Stimulated activated CD4-positive, alpha-beta T cell treated with anti-CD3 and anti-CD28 coated beads, Interleukin-15, amount 100 ng/mL, for 1 hour (primary cell): ENCODE measurements around the gene BCL2L1.
"Not testable (repeated sequence)": the region's sequence is repeated elsewhere in the genome, so short reads cannot be mapped to it uniquely, and the experiment has no call there.

ENCODE experiments used
- DNase-seq, 2 donors: peaks; one replicate each; pipeline ENCODE4 v3.0.0-alpha.2; 2020; ENCODE audit warnings: low read depth in 1 of 2, low spot score in 1 of 2

The BCL2L1 gene

DNA sequence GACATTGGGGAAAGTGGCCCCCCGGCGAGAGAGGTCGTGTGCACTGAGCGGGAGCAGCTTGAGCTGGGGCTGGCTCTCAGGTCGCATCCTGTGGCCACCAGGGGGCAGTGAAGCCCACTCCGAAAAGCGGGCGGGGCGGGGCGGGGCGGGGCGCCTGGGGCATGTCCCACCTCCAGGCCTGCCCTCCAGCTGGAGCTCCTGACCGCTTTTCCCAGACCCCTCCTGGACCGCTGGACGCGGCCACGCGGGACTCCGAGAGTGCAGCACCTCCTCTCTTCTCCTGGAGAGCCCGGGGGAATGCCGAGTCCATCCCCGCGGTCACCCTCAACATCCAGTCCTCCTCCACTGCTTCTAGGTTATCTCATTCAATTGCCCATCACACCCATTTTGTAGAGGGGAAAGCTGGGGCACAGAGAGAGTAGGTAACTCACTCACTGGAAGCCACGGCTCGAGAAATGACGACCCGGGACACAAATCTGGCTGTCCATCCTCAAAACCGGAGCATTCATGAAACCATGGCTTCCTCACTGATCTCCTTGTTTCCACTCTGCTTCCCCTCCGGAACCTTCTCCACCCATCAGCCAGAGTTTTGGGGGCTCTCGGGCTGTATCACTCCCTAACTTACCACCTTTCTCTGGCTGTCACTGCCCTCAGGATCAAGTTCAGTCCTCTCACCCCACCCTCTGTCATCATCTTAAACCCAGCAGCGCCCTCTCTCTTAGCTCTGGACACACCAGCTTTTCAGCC, 60.9 kb downstream of the BCL2L1 start:
- peak; percentile 67 to 69 for DNase-seq

DNA sequence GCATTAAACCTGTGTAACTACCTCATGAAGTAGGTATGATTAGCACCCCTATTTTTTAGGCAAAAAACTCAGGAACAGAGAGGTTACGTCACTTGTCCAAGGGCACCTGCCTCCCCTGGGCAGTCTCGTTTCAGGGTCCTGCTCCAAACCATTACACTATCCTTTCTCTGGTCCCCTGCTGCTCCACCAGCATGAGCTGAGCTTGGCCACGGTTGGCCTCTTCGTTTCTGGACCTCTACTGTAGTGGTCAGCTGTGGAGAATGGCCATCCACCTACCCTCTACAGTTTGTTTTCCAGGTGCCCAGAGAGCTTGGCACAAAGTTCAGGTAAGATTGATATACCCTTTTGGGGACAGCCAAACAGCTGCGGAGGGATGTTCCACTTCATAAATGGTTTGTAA, 68.1 kb downstream of the BCL2L1 start:
- DNase-seq: no peak

DNA sequence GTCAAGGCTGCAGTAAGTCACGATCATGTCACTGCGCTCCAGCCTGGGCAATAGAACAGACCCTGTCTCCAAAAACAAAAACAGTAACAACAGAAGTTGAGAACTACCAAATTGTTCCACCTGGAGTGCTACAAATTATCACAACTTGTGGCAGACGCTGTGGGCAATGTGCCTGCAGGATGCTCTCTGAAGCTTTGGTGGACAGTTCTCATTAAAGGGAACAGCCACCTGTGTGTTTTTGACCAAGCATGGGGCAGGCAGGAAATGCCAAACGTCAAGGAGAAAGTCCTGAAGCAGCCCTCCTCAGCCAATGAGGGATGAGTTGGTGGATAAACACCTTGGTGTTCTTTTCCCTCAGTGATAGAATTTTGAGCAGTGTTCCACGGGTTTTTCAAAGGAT, 69.1 kb downstream of the BCL2L1 start:
- no peak for DNase-seq

DNA sequence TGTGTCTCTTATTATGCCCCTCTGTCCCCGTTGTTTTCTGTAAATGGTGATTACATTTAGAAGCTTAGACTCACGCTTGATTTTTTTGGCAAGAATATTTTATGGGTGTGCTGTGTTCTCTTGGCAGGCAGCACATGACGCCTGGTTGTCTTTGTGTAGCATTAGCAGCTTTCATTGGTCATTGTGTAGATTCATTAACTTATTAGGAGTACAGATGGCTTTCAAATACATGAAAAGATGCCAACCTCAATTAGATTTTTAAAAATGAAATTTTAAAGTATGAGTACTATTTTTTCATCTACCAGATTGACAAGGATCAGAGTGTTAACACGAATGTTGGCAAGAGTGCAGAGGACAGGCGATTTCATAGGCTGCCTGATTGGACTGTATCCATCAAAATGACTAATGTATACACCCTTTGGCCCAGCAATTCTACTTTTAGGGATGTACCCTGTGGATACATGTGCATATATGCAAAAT, 69.7 kb downstream of the BCL2L1 start:
- no peak for DNase-seq

DNA sequence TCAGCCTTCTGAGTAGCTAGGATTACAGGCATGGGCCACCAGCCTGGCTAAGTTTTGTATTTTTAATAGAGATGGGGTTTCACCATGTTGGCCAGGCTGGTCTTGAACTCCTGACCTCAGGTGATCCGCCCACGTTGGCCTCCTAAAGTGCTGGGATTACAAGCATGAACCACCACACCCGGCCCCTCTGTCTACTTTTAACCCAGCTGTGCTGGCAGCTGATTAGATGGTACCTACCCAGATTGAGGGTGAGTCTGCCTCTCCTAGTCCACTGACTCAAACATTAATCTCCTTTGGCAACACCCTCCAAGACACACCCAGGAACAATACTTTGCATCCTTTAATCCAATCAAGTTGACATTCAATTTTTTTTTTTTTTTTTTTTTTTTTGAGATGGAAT, 74.6 kb downstream of the BCL2L1 start:
- DNase-seq: not testable (repeated sequence)

DNA sequence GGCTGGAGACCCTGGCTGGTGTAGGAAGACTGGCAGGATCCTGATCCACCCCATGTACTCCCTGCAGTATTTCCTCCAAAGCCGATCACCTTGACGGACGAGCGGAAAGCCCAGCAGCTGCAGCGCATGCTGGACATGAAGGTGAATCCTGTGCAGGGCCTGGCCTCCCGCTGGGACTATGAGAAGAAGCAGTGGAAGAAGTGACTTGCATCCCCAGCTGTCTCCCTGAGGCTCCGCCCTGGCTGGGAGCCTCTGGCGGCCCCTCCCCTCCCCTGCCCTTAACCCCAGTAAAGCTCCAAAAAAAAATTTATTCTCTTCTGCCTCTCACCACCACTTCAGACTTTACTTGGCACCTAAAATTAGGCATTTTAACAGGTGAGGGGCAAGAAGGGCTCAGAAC, 78.0 kb downstream of the BCL2L1 start:
- no peak for DNase-seq

DNA sequence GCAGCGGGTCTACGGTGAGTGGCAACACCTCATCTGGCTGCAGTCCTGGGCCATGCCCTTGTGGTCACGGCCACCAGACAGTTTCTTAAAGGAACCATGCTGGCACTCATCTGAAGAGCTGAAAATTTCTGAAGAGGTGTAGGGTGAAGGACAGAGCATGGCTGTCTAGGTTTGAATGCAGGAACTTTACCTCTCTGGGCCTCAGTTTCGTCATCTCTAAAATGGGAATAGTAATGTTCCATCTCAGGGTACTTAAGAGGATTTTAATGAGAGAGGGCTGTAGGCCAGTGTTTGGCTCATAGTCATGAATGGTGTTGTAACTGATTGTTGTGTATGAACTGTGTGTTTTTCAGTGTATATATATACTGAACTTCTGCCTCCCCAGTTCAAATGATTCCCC, 79.1 kb downstream of the BCL2L1 start:
- DNase-seq: no peak

DNA sequence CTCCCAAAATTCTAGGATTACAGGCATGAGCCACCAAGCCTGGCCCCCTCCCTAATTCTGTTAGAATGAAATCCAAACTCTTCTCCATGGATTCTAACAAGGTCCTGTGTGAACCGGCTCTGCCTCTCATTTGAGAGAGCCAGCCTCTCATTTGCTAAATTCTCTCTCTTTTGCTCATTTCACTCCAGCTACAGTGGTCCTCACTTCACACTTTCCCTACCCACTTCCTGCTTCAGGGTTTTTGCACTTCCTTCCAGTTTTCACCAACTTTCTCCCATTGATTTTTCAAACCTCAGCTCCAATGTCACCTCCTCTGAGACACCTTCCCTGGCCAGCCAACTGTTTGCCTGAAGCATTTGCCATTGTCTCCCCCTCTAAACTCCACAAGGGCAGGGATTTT, 79.8 kb downstream of the BCL2L1 start:
- no peak for DNase-seq

DNA sequence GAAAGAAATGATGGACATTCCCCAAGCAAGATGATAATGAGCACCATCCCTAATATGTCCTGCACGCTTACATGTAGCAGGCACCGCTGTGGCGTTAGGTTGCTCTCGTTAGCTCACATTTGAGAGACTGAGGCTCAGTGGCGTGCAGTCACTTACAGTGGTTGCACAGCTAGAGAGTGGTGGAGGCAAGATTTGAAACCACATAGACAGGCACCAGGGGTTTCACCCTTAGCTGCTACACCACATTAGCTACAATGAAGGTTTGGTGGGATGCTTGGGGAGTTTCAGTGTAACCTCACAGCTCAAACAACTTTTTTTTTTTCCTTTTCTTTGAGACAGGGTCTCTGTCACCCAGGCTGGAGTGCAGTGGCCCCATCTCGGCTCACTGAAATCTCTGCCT, 81.3 kb downstream of the BCL2L1 start:
- DNase-seq: no peak

DNA sequence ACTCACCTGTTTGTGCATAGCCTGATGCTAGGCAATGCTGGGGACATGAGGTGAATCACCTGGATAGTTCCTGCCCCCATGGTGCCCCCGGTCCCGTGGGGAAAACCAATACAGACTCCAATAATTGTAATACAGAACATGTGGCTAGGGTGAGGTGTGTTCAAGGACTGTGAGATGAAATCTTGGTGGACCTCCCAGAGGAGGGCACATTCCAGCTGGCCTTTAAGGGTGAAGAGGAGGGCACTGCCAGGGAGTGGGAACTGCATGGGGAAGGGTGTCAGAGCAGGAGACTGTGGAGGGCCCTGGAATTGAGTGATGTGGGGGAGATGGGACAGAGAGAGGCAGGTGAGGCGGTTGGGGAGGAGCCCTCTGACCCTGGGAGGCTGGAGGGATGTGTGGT, 82.4 kb downstream of the BCL2L1 start:
- DNase-seq: no peak

DNA sequence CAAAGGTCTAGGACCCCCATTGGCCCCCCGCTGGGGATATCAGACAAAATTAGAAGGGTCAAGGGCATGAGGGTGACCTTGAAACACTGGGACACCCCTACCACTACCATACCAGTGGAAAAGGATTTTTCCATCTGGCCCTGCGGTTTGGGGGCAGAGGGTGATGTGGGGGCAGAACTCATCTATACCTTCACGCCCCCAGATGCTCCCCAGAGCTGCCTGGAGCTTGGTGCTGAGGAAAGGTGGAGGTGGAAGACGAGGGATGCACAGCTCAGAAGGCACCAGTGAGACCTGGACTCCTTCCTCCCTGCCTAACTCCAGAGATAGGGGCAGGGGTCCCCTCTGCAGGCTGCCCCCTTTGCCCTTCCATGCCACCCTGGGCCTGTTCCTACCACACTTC, 83.9 kb downstream of the BCL2L1 start:
- DNase-seq: no peak

DNA sequence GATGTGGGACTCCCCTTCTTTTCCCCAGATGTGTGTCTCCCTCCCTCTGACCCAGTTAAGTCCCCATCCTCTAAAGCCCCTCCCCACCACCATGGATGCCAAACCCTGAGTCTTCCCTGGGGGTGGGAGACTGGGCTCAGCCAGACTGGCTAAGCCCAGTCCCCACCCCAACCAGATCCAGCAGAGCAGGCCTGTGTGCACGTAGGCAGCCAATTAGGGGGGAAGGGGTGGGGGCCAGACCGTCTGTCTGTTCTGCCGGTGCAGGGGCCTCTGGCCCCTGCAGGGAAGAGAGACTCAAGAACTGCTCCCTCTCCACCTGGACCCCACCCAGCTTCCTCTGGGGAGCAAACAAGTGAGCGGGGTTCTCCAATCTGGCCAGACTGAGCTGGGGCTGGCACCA, 84.4 kb downstream of the BCL2L1 start:
- no peak for DNase-seq

DNA sequence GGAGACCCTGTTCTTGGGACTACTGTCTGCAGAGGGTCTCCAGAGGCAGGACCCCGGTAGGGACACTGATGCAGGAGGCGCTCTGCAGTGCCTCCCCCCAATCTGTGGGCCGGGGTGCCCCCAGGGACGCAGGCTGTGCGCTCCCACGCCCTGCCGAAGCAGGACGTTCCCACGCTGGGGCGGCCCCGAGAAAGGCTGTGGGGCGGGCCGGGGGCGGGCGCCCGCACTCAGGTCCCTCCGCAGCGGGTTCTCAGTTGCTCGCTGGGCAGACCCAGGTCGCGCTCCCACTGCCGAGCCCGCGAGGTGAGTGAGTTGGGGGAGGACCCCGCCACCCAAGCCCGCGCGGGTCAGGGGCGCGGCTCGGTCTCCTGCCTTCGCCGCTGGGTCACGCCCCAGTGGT, 85.0 kb downstream of the BCL2L1 start, which contains the start of gene COX4I2:
TSS of gene COX4I2 (plus strand) at position 253 of the 400 bp plus-strand sequence. CDS start 1,106 bp downstream, outside the sequence.
- no peak for DNase-seq

DNA sequence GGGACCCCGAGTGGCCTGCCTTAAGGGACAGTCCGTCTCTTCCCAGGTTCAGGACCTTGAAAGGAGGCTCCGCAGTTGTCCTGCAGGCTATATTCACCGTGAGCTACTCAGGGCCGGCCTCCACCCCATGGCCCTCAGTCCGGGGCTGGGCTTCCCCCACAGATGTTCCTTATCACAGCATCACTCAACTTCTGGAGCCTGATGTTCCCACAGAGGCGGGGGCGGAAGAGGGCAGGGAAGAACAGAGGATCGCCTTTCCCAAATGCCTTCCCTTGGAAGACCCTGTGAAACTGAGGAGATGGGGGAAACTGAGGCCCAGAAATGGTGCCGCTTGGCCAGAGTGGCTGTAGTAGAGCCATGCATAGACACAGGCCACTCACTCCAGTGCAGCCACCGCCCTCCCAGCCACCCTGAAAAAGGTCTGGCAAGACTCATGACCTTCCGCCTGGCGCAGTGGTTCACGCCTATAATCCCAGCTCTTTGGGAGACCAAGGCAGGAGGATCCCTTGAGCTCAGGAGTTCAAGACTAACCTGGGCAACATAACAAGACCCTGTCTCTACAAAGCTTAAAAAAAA, 89.2 kb downstream of the BCL2L1 start:
- DNase-seq: no peak

DNA sequence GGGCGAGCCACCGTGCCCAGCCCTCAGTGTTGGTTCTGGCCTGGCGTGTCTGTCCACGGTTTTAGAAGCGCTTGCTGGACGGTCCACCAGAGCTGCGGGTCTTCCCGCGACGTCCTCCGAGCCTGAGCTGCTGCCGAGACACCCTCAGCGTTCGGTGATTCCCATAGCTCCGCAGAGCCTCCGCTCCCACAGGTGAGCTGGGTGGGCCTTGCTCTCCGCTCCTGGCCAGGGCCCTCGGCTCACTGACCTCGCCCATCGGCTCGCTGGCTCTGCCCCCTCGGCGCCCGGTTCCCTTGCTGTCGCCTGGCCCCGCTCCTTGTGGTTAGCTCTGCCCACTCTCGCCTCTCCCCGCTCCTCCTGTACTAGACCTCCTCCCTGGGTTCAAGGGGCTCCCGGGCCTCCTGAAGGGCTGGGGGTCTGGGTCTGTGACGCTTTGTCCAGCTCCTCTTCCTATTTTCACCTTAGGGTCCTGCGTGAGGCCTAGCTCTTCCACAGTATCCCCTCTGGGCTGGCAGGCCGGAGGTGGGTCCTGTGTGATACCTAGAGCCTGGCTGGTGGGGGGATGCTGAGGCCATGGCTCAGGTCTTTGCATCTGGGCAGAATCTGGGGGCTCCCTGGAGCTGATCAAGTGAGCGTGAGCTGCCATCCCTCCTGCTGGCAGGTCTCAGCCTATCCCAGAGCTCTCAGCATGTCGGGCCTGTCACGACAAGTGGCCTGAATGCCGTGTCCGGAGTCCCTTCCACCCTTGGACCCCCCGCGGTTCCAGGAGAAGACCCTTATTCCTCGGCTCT, 89.9 kb downstream of the BCL2L1 start:
- no peak for DNase-seq

DNA sequence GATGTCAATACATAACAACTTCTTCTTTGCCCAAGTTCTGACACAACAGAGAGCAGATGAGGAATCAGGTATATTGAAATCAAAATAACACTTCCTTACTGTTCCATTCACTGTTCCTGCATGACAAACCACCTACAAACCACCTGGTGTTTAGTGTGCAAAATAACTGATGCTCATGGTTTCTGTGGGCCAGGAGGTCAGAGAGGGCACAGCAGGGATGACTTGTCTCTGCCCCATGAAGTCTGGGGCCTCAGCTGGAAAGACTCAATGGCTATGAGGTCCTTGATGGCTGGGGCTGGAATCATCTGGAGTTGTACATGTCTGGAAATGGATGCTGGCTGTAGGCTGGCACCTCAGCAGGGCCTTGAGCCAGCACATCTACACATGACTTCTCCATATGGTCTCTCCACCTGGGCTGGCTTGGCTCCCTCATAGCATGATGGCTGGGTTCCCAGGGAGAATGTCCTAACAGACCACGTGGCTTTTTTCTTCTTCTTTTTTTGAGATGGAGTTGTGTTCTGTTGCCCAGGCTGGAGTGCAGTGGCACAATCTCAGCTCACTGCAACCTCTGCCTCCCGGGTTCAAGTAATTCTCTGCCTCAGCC, 92.4 kb downstream of the BCL2L1 start:
- DNase-seq: no peak

DNA sequence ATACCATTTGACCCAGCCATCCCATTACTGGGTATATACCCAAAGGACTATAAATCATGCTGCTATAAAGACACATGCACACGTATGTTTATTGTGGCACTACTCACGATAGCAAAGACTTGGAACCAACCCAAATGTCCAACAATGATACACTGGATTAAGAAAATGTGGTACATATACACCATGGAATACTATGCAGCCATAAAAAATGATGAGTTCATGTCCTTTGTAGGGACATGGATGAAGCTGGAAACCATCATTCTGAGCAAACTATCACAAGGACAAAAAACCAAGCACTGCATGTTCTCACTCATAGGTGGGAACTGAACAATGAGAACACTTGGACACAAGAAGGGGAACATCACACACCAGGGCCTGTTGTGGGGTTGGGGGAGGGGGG, 94.6 kb downstream of the BCL2L1 start:
- not testable (repeated sequence) for DNase-seq

DNA sequence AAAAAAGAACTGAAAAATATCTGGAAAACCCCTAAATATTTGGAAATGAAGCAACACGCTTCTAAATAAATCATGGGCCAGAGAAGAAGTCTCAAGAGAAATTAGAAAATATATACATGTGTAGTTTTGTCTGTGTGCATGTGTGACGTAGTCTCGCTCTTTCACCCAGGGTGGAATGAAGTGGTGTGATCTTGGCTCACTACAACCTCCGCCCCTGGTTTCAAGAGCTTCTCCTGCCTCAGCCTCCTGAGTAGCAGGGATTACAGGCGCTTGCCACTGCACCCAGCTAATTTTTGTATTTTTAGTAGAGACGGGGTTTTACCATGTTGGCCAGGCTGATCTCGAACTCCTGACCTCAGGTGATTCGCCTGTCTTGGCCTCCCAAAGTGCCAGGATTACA, 96.1 kb downstream of the BCL2L1 start:
- DNase-seq: not testable (repeated sequence)

DNA sequence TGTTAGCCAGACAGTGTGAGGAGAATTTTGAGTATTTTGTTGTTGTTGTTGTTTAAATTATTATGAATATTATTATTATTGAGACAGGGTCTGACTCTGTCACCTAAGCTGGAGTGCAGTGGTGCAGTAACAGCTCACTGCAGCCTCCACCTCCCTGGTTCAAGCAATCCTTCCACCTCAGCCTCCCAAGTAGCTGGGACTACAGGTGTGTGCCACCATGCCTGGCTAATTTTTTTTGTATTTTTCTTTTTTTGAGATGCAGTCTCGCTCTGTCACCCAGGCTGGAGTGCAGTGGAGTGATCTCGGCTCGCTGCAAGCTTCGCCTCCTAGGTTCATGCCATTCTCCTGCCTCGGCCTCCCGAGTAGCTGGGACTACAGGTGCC, 99.6 kb downstream of the BCL2L1 start:
- not testable (repeated sequence) for DNase-seq

DNA sequence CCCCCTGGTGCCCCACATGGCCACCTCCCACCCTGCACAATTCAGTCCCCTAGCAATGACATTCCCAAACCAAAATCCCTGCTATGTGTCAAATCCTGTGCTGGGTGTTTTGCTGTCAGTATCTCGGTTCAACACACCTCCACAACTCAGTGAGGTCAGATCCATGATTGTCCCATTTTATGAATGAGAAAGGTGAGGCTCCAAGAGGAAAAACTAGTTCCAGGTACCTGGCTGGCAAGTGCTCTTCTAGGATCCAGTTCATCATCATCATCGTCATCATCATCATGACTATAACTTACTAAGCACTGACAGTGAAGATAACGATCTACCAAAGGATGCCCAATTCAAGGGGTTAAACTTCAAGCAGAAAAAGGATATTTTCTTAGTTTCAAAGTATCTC, 102.4 kb downstream of the BCL2L1 start:
- no peak for DNase-seq

DNA sequence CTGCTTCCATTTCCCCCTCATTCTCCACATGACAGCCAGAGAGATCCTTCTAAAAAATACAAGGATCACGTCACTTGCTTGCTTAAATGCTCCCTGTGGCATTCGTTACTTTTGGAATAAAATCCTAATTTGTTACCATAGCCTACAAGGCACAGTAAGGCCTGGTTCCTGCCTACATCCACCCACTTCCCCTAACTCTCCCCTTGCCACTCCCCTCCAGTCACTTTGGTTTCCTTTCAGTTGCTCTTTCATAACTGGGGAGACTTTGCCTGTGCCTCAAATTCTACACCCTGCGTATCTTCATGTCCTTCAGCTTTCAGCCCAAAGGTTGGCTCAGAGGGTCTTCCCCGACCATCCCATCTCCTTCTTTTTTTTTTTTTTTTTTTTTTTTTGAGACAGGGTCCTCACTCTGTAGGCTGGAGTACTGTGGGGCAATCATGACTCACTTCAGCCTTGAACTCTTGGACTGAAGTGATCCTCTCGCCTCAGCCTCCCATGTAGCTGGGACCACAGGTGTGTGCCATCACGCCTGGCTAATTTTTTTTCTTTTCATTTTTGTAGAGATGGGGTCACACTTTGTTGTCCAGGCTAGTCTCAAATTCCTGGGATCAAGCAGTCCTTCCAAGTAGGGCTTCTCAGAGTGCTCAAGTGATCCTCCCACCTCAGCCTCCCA, 105.1 kb downstream of the BCL2L1 start:
- DNase-seq: no peak
